H9 (cell line): Measurements from ENCODE around the gene ELOA. TPM values are rescaled to one million over a fixed set of nuclear protein-coding genes. Genes with fewer than 3 reads are reported as not detected.

Experiments
- DNase-seq: peaks from one replicate; pipeline ENCODE4 v3.0.0-alpha.2; 2017
- H2AFZ ChIP-seq: one replicate; pipeline ENCODE4 v1.6.1; 2013; ENCODE audit warnings: mild to moderate bottlenecking, low read length, control low read depth, moderate library complexity
- H2AK5ac ChIP-seq: 2 replicates; pipeline ENCODE4 v1.6.1; 2013; ENCODE audit warnings: low read length, control low read depth, mixed read lengths; ENCODE audit not compliant: insufficient read length
- H2BK120ac ChIP-seq: one replicate; pipeline ENCODE4 v1.6.1; 2013; ENCODE audit warnings: low read depth, mild to moderate bottlenecking, low read length, control low read depth, inconsistent platforms; ENCODE audit not compliant: poor library complexity, severe bottlenecking
- H2BK12ac ChIP-seq: 2 replicates; pipeline ENCODE4 v1.6.1; 2013; ENCODE audit warnings: low read length, control low read depth, mixed read lengths, low read depth; ENCODE audit not compliant: insufficient read length
- H2BK15ac ChIP-seq: 2 replicates; pipeline ENCODE4 v1.6.1; 2013; ENCODE audit warnings: low read depth, low read length, control low read depth
- H2BK20ac ChIP-seq: one replicate; pipeline ENCODE4 v1.6.1; 2013; ENCODE audit warnings: low read depth, mild to moderate bottlenecking, low read length, control low read depth, inconsistent platforms; ENCODE audit not compliant: poor library complexity, severe bottlenecking
- H2BK5ac ChIP-seq: 2 replicates; pipeline ENCODE4 v1.6.1; 2013; ENCODE audit warnings: low read length, control low read depth, mixed read lengths; ENCODE audit not compliant: insufficient read length
- H3K14ac ChIP-seq: 2 replicates; pipeline ENCODE4 v1.6.1; 2013; ENCODE audit warnings: low read length, control low read depth; ENCODE audit not compliant: insufficient read depth
- H3K18ac ChIP-seq: 2 replicates; pipeline ENCODE4 v1.6.1; 2013; ENCODE audit warnings: low read depth, mild to moderate bottlenecking, mixed read lengths, low read length, control low read depth; ENCODE audit not compliant: insufficient read length
- H3K23ac ChIP-seq: 2 replicates; pipeline ENCODE4 v1.6.1; 2013; ENCODE audit warnings: low read length, control low read depth, mixed read lengths, low read depth; ENCODE audit not compliant: insufficient read length
- H3K23me2 ChIP-seq: 2 replicates; pipeline ENCODE4 v1.6.1; 2013; ENCODE audit warnings: low read depth, mild to moderate bottlenecking, mixed read lengths, low read length, control low read depth; ENCODE audit not compliant: insufficient read length, poor library complexity, severe bottlenecking
- H3K27ac ChIP-seq: 2 replicates; pipeline ENCODE4 v1.5.1; 2013; ENCODE audit warnings: low read length, control low read depth, mixed read lengths, low read depth; ENCODE audit not compliant: insufficient read length
- H3K27me3 ChIP-seq: 2 replicates; pipeline ENCODE4 v1.6.1; 2013; ENCODE audit warnings: low read length, control low read depth, inconsistent platforms; ENCODE audit not compliant: insufficient read depth
- H3K4ac ChIP-seq: 2 replicates; pipeline ENCODE4 v1.6.1; 2013; ENCODE audit warnings: low read depth, mild to moderate bottlenecking, control low read depth, inconsistent platforms, low read length, moderate library complexity
- H3K4me1 ChIP-seq: 2 replicates; pipeline ENCODE4 v1.6.1; 2013; ENCODE audit warnings: low read length, control low read depth, inconsistent platforms; ENCODE audit not compliant: insufficient read depth
- H3K4me2 ChIP-seq: 2 replicates; pipeline ENCODE4 v1.6.1; 2013; ENCODE audit warnings: low read length, control low read depth, mixed read lengths; ENCODE audit not compliant: insufficient read length, insufficient read depth
- H3K56ac ChIP-seq: 2 replicates; pipeline ENCODE4 v1.6.1; 2013; ENCODE audit warnings: low read depth, mild to moderate bottlenecking, mixed read lengths, low read length, control low read depth; ENCODE audit not compliant: insufficient read length
- H3K79me1 ChIP-seq: 2 replicates; pipeline ENCODE4 v1.6.1; 2013; ENCODE audit warnings: low read depth, mild to moderate bottlenecking, moderate library complexity, low read length, control low read depth, inconsistent platforms; ENCODE audit not compliant: insufficient read depth, poor library complexity, severe bottlenecking
- H3K79me2 ChIP-seq: 2 replicates; pipeline ENCODE4 v1.6.1; 2013; ENCODE audit warnings: low read length, control low read depth, inconsistent platforms; ENCODE audit not compliant: insufficient read depth
- H3K9ac ChIP-seq: 2 replicates; pipeline ENCODE4 v1.6.1; 2013; ENCODE audit warnings: low read length, control low read depth, mixed read lengths; ENCODE audit not compliant: insufficient read length; ENCODE audit errors: extremely low read depth
- H3K9me3 ChIP-seq: one replicate; pipeline ENCODE4 v1.6.1; 2013; ENCODE audit warnings: low read depth, low read length, inconsistent platforms; ENCODE audit not compliant: control insufficient read depth
- H3T11ph ChIP-seq: one replicate; pipeline ENCODE4 v1.6.1; 2013; ENCODE audit warnings: mild to moderate bottlenecking, low read length, control low read depth, inconsistent platforms
- H4K20me1 ChIP-seq: one replicate; pipeline ENCODE4 v1.6.1; 2013; ENCODE audit not compliant: control insufficient read depth, insufficient read length, insufficient read depth
- H4K5ac ChIP-seq: 2 replicates; pipeline ENCODE4 v1.6.1; 2013; ENCODE audit warnings: low read depth, mild to moderate bottlenecking, mixed read lengths, low read length, control low read depth; ENCODE audit not compliant: insufficient read length
- H4K8ac ChIP-seq: replicated peaks from 2 replicates; pipeline ENCODE4 v1.6.1; 2013; ENCODE audit warnings: low read length, control low read depth, mixed read lengths, low read depth; ENCODE audit not compliant: insufficient read length
- H4K91ac ChIP-seq: 2 replicates; pipeline ENCODE4 v1.6.1; 2013; ENCODE audit warnings: low read depth, mild to moderate bottlenecking, moderate library complexity, mixed read lengths, low read length, control low read depth; ENCODE audit not compliant: insufficient read length
- H3K27ac Mint-ChIP-seq, 3 experiments: 2 replicates in 2 of 3; 3 replicates in 1 of 3; pipeline ENCODE4 v1.8.0; 2020 to 2021; ENCODE audit warnings: mixed read lengths in 3 of 3, mild to moderate bottlenecking in 1 of 3, moderate library complexity in 1 of 3
- H3K27me3 Mint-ChIP-seq: 2 replicates; pipeline ENCODE4 v1.8.0; 2021; ENCODE audit warnings: low read depth, mild to moderate bottlenecking, moderate library complexity, mixed read lengths
- H3K36me3 Mint-ChIP-seq, 3 experiments: 2 replicates in 2 of 3; 3 replicates in 1 of 3; pipeline ENCODE4 v1.8.0; 2020 to 2021; ENCODE audit warnings: low read depth in 3 of 3, mixed read lengths in 3 of 3; ENCODE audit not compliant: insufficient read depth in 1 of 3
- H3K4me1 Mint-ChIP-seq, 2 experiments: 2 replicates each; pipeline ENCODE4 v1.8.0; 2020; ENCODE audit warnings: mixed read lengths in 2 of 2
- H3K4me3 Mint-ChIP-seq, 2 experiments: 2 replicates in 1 of 2; 3 replicates in 1 of 2; pipeline ENCODE4 v1.8.0; 2020 to 2021; ENCODE audit warnings: mild to moderate bottlenecking in 2 of 2, mixed read lengths in 2 of 2, moderate library complexity in 1 of 2
- H3K9me3 Mint-ChIP-seq, 2 experiments: 2 replicates in 1 of 2; 3 replicates in 1 of 2; pipeline ENCODE4 v1.8.0; 2020; ENCODE audit warnings: mild to moderate bottlenecking in 2 of 2, mixed read lengths in 2 of 2, moderate library complexity in 1 of 2
- WGBS: extraction: QIAGEN DNeasy Blood & Tissue Kit; methylation state at CpG from one replicate; pipeline ENCODE4 v1.1.7; 2013; ENCODE audit warnings: missing lambda C conversion rate, low lambda C conversion rate, mixed read lengths; ENCODE audit not compliant: insufficient read length; ENCODE audit errors: extremely low coverage; 5-methylcytosine and 5-hydroxymethylcytosine counted together
- total RNA-seq: library from RNA; stranded (reverse); gene quantifications from 2 replicates; pipeline ENCODE4 v1.2.1, GENCODE V29; 2021
- TF ChIP-seq, protein P1 (sequence below): fragments of 200-600 bp; sonication (generic); conservative IDR thresholded peaks from 3 replicates; pipeline ENCODE4 v1.8.0; 2021; ENCODE audit warnings: antibody characterized with exemption, mild to moderate bottlenecking

Gene ELOA
- total RNA-seq, 1 experiment from 2014 or later = 66.2 TPM

DNA sequence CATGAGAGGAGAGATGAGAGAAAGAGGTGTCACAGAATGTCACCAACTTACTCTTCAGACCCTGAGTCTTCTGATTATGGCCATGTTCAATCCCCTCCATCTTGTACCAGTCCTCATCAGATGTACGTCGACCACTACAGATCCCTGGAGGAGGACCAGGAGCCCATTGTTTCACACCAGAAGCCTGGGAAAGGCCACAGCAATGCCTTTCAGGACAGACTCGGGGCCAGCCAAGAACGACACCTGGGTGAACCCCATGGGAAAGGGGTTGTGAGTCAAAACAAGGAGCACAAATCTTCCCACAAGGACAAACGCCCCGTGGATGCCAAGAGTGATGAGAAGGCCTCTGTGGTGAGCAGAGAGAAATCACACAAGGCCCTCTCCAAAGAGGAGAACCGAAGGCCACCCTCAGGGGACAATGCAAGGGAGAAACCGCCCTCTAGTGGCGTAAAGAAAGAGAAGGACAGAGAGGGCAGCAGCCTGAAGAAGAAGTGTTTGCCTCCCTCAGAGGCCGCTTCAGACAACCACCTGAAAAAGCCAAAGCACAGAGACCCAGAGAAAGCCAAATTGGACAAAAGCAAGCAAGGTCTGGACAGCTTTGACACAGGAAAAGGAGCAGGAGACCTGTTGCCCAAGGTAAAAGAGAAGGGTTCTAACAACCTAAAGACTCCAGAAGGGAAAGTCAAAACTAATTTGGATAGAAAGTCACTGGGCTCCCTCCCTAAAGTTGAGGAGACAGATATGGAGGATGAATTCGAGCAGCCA lies 8.0 kb downstream of the ELOA start:
- Histone ChIP-seq H3K79me2 (peaks cover 12% of the 10 kb centered on the region), H3K27ac (no peak overlapping the region), H4K20me1 (no peaks in the 10 kb centered on the region)

More for the DNA sequence above, 8.0 kb downstream of the ELOA start:
- Histone ChIP-seq H2BK20ac (no peak overlapping the region), H4K91ac (no peak overlapping the region), H3K9ac (no peak overlapping the region), H3K56ac (no peak overlapping the region), H3K4me2 (no peak overlapping the region), H3K23ac (no peak overlapping the region), H3K4me1 (no peaks in the 10 kb centered on the region), H2AK5ac (no peak overlapping the region), H3K23me2 (no peaks in the 10 kb centered on the region), H2AFZ (no peak overlapping the region), H3K9me3 (no peaks in the 10 kb centered on the region), H4K8ac (no peak overlapping the region), H3K4ac (no peak overlapping the region), H3T11ph (no peak overlapping the region), H2BK15ac (no peak overlapping the region), H2BK5ac (no peak overlapping the region), H3K14ac (no peak overlapping the region), H3K27me3 (no peaks in the 10 kb centered on the region), H2BK12ac (no peak overlapping the region), H3K79me1 (no peaks in the 10 kb centered on the region), H3K18ac (no peak overlapping the region), H4K5ac (no peak overlapping the region), H2BK120ac (no peak overlapping the region)
- Mint-ChIP-seq H3K36me3 (peaks cover 51 to 76% (median 71%) of the 10 kb centered on the region in 3 experiments; a peak in 6 of 7 replicates), H3K9me3 (no peaks in the 10 kb centered on the region), H3K4me1 (no peaks in the 10 kb centered on the region), H3K4me3 (peak overlapping the region in 1 of 2 experiments; percentile 39; a peak in 1 of 5 replicates), H3K27ac (peak overlapping the region in 2 of 3 experiments; percentile 72 to 73; a peak in 2 of 7 replicates), H3K27me3 (no peaks in the 10 kb centered on the region)
- TF ChIP-seq, protein P1, sequence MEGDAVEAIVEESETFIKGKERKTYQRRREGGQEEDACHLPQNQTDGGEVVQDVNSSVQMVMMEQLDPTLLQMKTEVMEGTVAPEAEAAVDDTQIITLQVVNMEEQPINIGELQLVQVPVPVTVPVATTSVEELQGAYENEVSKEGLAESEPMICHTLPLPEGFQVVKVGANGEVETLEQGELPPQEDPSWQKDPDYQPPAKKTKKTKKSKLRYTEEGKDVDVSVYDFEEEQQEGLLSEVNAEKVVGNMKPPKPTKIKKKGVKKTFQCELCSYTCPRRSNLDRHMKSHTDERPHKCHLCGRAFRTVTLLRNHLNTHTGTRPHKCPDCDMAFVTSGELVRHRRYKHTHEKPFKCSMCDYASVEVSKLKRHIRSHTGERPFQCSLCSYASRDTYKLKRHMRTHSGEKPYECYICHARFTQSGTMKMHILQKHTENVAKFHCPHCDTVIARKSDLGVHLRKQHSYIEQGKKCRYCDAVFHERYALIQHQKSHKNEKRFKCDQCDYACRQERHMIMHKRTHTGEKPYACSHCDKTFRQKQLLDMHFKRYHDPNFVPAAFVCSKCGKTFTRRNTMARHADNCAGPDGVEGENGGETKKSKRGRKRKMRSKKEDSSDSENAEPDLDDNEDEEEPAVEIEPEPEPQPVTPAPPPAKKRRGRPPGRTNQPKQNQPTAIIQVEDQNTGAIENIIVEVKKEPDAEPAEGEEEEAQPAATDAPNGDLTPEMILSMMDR = peak; percentile 85
- WGBS = no CpG with 5 or more reads among the region's 11 CpGs
- DNase-seq = peak; percentile 58
